Immature natural killer cell (primary cell): Measurements from ENCODE around the gene SEC61A2. TPM values are rescaled to one million over a fixed set of nuclear protein-coding genes. Genes with fewer than 3 reads are reported as not detected.

ENCODE experiments used
- DNase-seq, 3 donors: peaks; one replicate each; pipeline ENCODE4 v3.0.0; 2022; ENCODE audit warnings: mixed read lengths in 1 of 3
- H3K27ac Mint-ChIP-seq, 6 donors: one replicate each; pipeline ENCODE4 v1.8.0; 2020; ENCODE audit warnings: mixed read lengths in 6 of 6, mild to moderate bottlenecking in 5 of 6, inconsistent platforms in 4 of 6, moderate library complexity in 3 of 6
- H3K27me3 Mint-ChIP-seq, 3 donors: one replicate each; pipeline ENCODE4 v1.8.0; 2020 to 2021; ENCODE audit warnings: low read depth in 3 of 3, mild to moderate bottlenecking in 3 of 3, mixed read lengths in 3 of 3, moderate library complexity in 3 of 3, inconsistent platforms in 1 of 3
- H3K36me3 Mint-ChIP-seq, 3 donors: one replicate each; pipeline ENCODE4 v1.8.0; 2020; ENCODE audit warnings: mixed read lengths in 3 of 3, inconsistent platforms in 2 of 3, mild to moderate bottlenecking in 2 of 3
- H3K4me1 Mint-ChIP-seq, 2 donors: one replicate each; pipeline ENCODE4 v1.8.0; 2020; ENCODE audit warnings: inconsistent platforms in 2 of 2, mild to moderate bottlenecking in 2 of 2, mixed read lengths in 2 of 2, moderate library complexity in 1 of 2
- H3K4me3 Mint-ChIP-seq, 5 donors: one replicate each; pipeline ENCODE4 v1.8.0; 2020; ENCODE audit warnings: mild to moderate bottlenecking in 5 of 5, mixed read lengths in 5 of 5, inconsistent platforms in 3 of 5, moderate library complexity in 3 of 5
- H3K9me3 Mint-ChIP-seq, 6 donors: one replicate each; pipeline ENCODE4 v1.8.0; 2020; ENCODE audit warnings: mild to moderate bottlenecking in 6 of 6, mixed read lengths in 6 of 6, inconsistent platforms in 4 of 6, moderate library complexity in 3 of 6
- polyA plus RNA-seq, 3 donors: library from polyadenylated mRNA; unstranded; fragments of 300-500 nt; fragmentation: Illumina TruSeq; gene quantifications; one replicate each; pipeline ENCODE4 v1.2.3, GENCODE V29; 2021

Gene SEC61A2
- polyA plus RNA-seq, 3 donors from 2014 or later = 1.8 to 6.8 (median 2.7) TPM

DNA sequence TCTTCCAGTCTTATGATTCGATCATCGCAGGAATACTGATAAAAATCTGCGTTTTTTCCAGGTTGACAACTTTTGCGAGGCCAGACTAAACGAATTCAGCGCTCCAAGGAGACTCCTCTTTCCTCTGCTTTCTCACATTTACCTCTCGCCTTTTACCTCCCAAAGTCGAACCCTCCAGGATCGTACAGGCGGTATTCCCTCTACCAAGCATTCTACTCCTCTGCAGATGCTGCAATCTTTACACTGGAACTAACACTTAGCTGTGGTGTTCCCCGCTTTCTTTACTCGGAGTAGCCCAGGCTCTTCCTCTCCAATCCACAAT, 65.8 kb downstream of the SEC61A2 start:
- no peak for DNase-seq
- Mint-ChIP-seq H3K4me3 (peak overlapping the region; percentile 93 to 99 (median 98)), H3K27me3 (peaks cover 0 to 5% (median 0%) of the 10 kb centered on the region in 3 donors), H3K9me3 (no peaks in the 10 kb centered on the region), H3K4me1 (peaks cover 51 to 69% of the 10 kb centered on the region in 2 donors), H3K36me3 (peaks cover 0 to 8% (median 4%) of the 10 kb centered on the region in 3 donors), H3K27ac (peak overlapping the region; percentile 94 to 100 (median 98))

DNA sequence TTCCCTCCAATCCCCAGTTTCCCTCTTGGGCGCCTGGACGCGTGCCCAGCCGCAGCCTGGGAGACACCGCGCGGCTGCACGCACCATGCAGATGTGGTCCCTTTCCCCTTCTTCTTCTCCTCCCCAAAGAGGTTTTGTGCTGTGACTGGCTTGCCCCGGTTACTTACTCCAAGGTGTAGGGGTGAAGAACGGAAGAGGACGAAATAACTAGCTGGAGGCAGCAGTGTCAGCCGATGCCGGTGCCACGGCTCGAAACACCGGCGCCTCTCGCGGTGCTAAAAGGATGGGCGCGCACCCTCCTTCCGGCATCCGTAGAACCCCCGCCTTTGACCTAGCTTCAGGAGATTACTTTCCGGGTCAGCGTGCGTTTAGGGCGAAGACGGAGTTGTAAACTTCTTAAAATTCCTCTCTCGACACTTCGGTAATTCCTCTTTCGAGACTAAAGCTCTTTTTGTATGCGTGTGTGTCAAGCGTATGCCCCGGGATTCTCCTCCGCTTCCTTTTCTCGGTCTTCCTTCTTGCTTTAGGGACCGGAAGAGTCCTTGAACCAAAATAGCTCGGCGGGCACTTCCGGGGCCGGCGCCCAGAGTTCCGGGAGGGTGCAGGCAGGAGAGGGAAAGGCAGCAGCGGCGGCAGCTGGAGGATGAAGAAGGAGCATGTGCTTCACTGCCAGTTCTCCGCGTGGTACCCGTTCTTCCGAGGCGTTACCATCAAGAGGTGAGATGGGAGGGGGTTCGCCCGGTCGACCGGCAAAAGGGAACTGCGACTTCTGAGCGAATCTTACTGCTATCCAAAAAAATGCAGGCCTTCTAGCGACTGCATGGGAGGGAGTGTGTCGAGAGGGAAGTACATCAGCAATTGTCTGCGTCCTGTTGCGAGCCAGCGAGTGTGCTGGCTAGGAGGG, 66.4 kb downstream of the SEC61A2 start, which contains the start of the genes CDC123 and NUDT5:
TSS of gene CDC123 (plus strand) at position 586 of the 904 bp plus-strand sequence. CDS start at position 644, 58 bp downstream.
TSS of gene NUDT5 (minus strand) at position 289 of the 904 bp plus-strand sequence. CDS start 9,600 bp downstream, outside the sequence.
- Mint-ChIP-seq H3K27ac (peak within 1 kb of the TSS; percentile 94 to 100 (median 98)), H3K9me3 (no peaks in the 10 kb centered on the region), H3K36me3 (peaks cover 0 to 8% (median 4%) of the 10 kb centered on the region in 3 donors), H3K27me3 (peaks cover 0 to 5% (median 0%) of the 10 kb centered on the region in 3 donors), H3K4me3 (peak within 1 kb of the TSS; percentile 93 to 99 (median 98)), H3K4me1 (peaks cover 49 to 70% of the 10 kb centered on the region in 2 donors)
- DNase-seq = peak; percentile 81 to 84 (median 82)

DNA sequence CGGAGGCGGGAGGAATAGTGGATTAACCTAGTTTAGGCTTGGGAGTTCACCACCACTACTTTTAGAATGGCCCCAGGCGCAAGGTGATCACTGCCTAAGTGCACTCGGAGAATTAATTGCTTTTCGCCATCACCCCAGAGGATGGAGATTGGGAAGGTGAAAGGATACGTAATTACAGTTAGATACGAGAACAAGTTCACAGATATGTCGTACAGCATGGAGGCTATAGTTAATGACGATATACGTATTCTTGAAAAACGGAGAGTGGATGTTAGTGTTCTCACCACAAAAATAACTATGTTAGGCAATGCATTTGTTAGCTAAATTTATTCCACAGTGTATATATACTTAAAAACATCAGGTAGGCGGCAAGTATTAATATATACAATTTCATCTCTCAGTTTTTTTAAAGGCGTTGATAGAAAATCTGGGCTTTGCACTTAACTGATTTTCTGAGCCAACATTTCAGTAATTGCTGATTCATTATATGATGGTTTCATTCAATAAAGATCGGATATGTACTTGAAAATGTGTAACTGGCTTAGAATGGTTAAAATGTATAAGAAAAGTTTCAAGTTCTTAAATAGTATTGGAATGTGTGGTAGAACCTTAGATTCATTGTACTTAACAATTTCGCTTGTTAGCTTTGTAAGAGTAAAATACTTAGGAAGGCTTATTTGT, 67.2 kb downstream of the SEC61A2 start:
- Mint-ChIP-seq H3K4me3 (peak overlapping the region; percentile 93 to 99 (median 98)), H3K4me1 (peaks cover 55 to 74% of the 10 kb centered on the region in 2 donors), H3K27ac (peak overlapping the region; percentile 94 to 100 (median 98)), H3K36me3 (peaks cover 0 to 16% (median 9%) of the 10 kb centered on the region in 3 donors), H3K27me3 (peaks cover 0 to 5% (median 0%) of the 10 kb centered on the region in 3 donors), H3K9me3 (no peaks in the 10 kb centered on the region)
- no peak for DNase-seq

- Mint-ChIP-seq H3K4me3 (peak overlapping the region in 4 of 5 donors; percentile 19 to 68 (median 36)), H3K4me1 (peaks cover 58 to 78% of the 10 kb centered on the region in 2 donors), H3K27me3 (peaks cover 0 to 5% (median 0%) of the 10 kb centered on the region in 3 donors), H3K36me3 (peaks cover 0 to 17% (median 9%) of the 10 kb centered on the region in 3 donors), H3K9me3 (no peaks in the 10 kb centered on the region), H3K27ac (peak overlapping the region in 3 of 6 donors; percentile 24 to 61 (median 31))
- no peak for DNase-seq
These were observed 68.7 kb downstream of the SEC61A2 start for GRCh38 chr10:12198156-12198555.

- no peak for DNase-seq
- H3K27ac Mint-ChIP-seq = no peak overlapping the region
- peaks cover 4 to 21% (median 13%) of the 10 kb centered on the region in 3 donors for H3K36me3 Mint-ChIP-seq
- H3K4me1 Mint-ChIP-seq = peaks cover 42 to 75% of the 10 kb centered on the region in 2 donors
- peaks cover 0 to under 1% (median 0%) of the 10 kb centered on the region in 3 donors for H3K27me3 Mint-ChIP-seq
- H3K9me3 Mint-ChIP-seq = no peaks in the 10 kb centered on the region
- no peak overlapping the region for H3K4me3 Mint-ChIP-seq
These were observed 71.4 kb downstream of the SEC61A2 start for GRCh38 chr10:12200850-12201249.

DNA sequence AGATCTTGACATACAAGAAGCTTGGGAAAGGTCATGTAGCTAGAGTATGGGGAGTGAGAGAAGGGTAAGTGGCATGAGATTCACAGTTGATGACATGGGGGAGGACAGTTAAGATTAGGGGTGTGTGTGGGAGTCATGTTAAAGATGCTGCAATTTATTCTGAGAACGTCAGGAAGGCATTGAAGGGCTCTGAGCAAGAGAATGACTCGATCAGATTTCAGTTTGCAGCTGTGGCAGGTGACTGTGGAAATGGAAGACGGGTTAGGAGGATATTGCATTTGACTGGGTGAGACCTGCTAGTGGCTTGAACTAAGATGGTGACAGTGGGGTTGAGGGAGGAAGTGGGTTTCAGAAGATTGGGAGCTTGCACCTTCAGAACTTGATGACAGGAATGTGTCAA, 72.1 kb downstream of the SEC61A2 start:
- DNase-seq = no peak
- Mint-ChIP-seq H3K36me3 (peaks cover 4 to 21% (median 13%) of the 10 kb centered on the region in 3 donors), H3K27ac (peak overlapping the region in 2 of 6 donors; percentile 1 to 46), H3K4me1 (peaks cover 35 to 68% of the 10 kb centered on the region in 2 donors), H3K4me3 (peak overlapping the region in 3 of 5 donors; percentile 0 to 39 (median 26)), H3K27me3 (no peaks in the 10 kb centered on the region), H3K9me3 (no peaks in the 10 kb centered on the region)

DNA sequence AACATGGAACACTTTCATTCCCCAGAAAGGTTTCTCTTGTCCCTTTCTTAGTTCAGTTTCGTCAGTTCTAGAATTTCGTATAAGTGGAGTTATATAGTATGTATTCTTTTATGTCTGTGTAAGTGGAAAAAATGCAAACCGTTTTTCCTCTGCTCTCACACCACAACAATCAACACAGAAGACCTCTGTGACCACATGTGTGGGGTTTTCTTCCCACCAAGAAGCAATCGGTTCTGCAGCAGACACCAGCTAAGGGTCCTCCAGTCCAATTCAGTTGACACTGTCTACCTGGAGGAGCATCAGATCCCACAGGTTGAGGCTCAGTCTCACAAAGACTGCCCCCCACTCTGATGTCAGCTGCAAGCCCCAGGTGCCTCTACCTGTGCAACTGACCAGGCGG, 72.7 kb downstream of the SEC61A2 start:
- DNase-seq = no peak
- H3K9me3 Mint-ChIP-seq = no peaks in the 10 kb centered on the region
- H3K4me3 Mint-ChIP-seq = no peak overlapping the region
- H3K27ac Mint-ChIP-seq = no peak overlapping the region
- H3K27me3 Mint-ChIP-seq = no peaks in the 10 kb centered on the region
- peaks cover 30 to 68% of the 10 kb centered on the region in 2 donors for H3K4me1 Mint-ChIP-seq
- peaks cover 4 to 25% (median 17%) of the 10 kb centered on the region in 3 donors for H3K36me3 Mint-ChIP-seq

DNA sequence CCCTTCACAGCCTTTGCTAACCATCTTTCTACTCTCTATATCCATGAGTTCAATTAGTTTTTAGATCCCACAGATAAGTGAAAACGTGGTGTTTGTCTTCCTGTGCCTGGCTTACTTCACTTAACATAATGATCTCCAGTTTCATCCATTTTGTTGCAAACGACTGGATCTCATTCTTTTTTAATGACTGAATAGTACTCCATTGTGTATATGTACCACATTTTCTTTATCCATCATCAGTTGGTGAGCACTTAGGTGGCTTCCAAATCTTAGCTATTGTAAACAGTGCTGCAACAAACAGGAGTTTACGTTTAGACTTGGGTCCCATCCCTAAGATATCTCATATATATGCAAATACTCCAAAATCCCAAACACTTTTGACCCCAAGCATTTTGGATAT, 75.6 kb downstream of the SEC61A2 start:
- peaks cover 4 to 27% (median 16%) of the 10 kb centered on the region in 3 donors for H3K36me3 Mint-ChIP-seq

DNA sequence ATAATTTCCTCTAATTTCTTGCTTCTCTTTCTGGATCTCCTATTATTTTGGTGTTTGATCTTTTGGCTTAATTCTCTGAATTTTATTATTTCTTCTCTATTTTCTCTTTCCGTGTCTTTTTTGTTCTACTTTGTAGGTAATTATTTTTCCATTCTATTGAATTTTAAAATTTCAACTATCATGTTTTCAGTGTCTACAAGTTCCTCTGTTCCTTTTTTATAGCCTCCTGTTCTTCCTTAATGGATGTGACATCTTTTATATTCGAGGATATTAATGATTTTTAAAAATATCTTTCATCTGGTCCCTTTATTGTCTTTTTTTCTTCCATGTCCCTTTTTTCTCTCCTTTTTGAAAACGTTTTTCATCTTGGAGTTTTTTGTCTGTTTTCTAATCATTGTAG, 77.6 kb downstream of the SEC61A2 start:
- peaks cover 20 to 58% of the 10 kb centered on the region in 2 donors for H3K4me1 Mint-ChIP-seq
- no peak for DNase-seq
- peaks cover 9 to 30% (median 21%) of the 10 kb centered on the region in 3 donors for H3K36me3 Mint-ChIP-seq
- no peaks in the 10 kb centered on the region for H3K9me3 Mint-ChIP-seq
- H3K27me3 Mint-ChIP-seq = no peaks in the 10 kb centered on the region
- H3K27ac Mint-ChIP-seq = peak overlapping the region in 1 of 6 donors; percentile 26
- no peak overlapping the region for H3K4me3 Mint-ChIP-seq

More for the DNA sequence above, 75.6 kb downstream of the SEC61A2 start:
- no peak overlapping the region for H3K4me3 Mint-ChIP-seq
- no peak overlapping the region for H3K27ac Mint-ChIP-seq
- no peaks in the 10 kb centered on the region for H3K27me3 Mint-ChIP-seq
- no peak for DNase-seq
- peaks cover 30 to 72% of the 10 kb centered on the region in 2 donors for H3K4me1 Mint-ChIP-seq
- no peaks in the 10 kb centered on the region for H3K9me3 Mint-ChIP-seq

DNA sequence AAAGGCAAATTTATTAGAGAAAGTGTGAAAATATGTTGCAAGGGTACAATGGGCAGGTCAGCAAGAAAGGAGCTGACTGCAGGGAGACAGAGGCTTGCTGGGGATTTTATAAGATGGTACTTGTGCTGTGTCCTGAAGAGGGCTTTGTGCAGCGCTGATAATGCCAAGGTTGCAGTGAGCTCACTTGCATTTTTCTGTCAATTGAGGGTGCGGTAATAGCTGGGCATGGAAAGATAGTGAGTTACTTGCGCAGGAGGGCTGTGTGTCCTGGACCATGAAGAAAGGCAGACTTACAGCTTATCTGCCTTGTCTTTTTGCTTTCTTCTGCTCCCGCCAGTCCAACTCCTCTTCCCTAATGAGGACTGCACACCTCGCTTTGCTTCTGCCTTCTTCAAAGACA, 79.0 kb downstream of the SEC61A2 start:
- H3K4me3 Mint-ChIP-seq = no peak overlapping the region
- no peaks in the 10 kb centered on the region for H3K9me3 Mint-ChIP-seq
- DNase-seq = no peak
- peaks cover 0 to 2% (median 0%) of the 10 kb centered on the region in 3 donors for H3K27me3 Mint-ChIP-seq
- H3K4me1 Mint-ChIP-seq = peaks cover 15 to 45% of the 10 kb centered on the region in 2 donors
- H3K27ac Mint-ChIP-seq = peak overlapping the region in 2 of 6 donors; percentile 20 to 32
- peaks cover 9 to 37% (median 28%) of the 10 kb centered on the region in 3 donors for H3K36me3 Mint-ChIP-seq

DNA sequence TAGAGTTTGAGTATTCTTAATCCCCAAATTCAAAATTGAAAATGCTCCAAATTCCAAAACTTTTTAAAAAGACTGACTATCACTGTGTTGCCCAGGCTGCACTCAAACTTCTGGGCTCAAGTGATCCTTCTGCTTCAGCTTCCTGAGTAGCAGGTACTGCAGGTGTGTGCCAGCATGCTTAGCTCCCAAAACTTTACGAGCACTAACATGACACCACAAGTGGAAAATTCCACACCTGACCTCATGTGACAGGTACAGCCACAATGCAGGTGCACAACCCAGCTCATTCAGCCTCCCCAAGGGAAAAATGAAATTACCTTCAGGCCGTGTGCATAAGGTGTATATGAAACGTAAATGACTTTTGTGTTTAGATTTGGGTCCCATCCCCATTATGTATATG, 83.0 kb downstream of the SEC61A2 start:
- peaks cover 13 to 39% (median 21%) of the 10 kb centered on the region in 3 donors for H3K36me3 Mint-ChIP-seq
- H3K4me3 Mint-ChIP-seq = no peak overlapping the region
- H3K27me3 Mint-ChIP-seq = peaks cover 0 to 2% (median 0%) of the 10 kb centered on the region in 3 donors
- no peak for DNase-seq
- peaks cover 17 to 47% of the 10 kb centered on the region in 2 donors for H3K4me1 Mint-ChIP-seq
- no peaks in the 10 kb centered on the region for H3K9me3 Mint-ChIP-seq
- H3K27ac Mint-ChIP-seq = no peak overlapping the region

DNA sequence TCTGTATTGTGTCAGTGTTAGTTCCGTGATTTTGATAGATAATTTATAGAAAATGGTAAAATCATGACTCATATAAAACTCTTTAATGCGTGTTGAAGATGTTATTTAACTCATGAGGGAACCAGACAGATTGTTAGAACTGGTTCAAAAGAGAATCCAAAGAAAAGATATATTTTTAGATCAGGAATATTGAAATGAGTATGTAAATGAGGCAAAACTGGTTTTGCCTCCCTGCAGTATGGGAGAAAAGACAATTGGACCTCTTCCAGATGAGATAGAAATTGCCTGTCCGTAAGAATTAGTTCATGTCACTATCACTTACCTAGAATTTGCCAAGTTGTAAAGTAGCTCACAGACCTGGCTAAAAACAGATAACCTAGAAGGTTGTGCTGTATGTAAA, 84.1 kb downstream of the SEC61A2 start:
- H3K4me3 Mint-ChIP-seq = no peak overlapping the region
- peaks cover 11 to 39% of the 10 kb centered on the region in 2 donors for H3K4me1 Mint-ChIP-seq
- H3K36me3 Mint-ChIP-seq = peaks cover 16 to 43% (median 20%) of the 10 kb centered on the region in 3 donors
- H3K27ac Mint-ChIP-seq = no peak overlapping the region
- peaks cover 0 to 2% (median 0%) of the 10 kb centered on the region in 3 donors for H3K27me3 Mint-ChIP-seq
- no peaks in the 10 kb centered on the region for H3K9me3 Mint-ChIP-seq
- DNase-seq = no peak

DNA sequence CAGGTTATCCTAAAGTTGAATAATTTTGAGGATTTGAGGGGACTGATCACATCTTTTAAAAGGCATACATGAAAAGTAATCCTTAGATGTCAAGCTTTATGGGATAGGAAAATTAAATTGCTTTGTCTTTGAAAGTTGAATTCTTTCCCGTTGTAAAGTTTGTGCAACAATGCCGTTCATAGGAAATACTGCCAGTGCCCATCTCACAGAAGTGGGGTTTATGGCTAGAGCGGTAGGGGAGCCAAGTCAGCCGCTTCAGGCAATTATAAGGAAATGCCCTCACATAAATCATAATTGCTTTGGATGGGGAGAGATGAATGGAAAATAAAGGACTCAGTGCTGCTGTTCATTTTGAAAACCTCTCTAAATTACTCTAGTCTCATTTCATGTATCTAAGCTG, 84.6 kb downstream of the SEC61A2 start:
- DNase-seq = no peak
- H3K4me1 Mint-ChIP-seq = peaks cover 9 to 36% of the 10 kb centered on the region in 2 donors
- peak overlapping the region in 1 of 5 donors; percentile 11 for H3K4me3 Mint-ChIP-seq
- peaks cover 0 to 2% (median 0%) of the 10 kb centered on the region in 3 donors for H3K27me3 Mint-ChIP-seq
- peak overlapping the region in 5 of 6 donors; percentile 46 to 87 (median 81) for H3K27ac Mint-ChIP-seq
- no peaks in the 10 kb centered on the region for H3K9me3 Mint-ChIP-seq
- H3K36me3 Mint-ChIP-seq = peaks cover 20 to 44% (median 21%) of the 10 kb centered on the region in 3 donors
